Fibroblast of lung (primary cell): Measurements from ENCODE around the gene GALNT17. TPM values are rescaled to one million over a fixed set of nuclear protein-coding genes. Genes with fewer than 3 reads are reported as not detected.

Experiments
- DNase-seq, 2 donors: peaks; one replicate each; pipeline versions ENCODE4 v3.0.0 to v3.0.0-alpha.2; 2010; ENCODE audit warnings: low read depth in 2 of 2
- H2AFZ ChIP-seq: 2 replicates; pipeline ENCODE4 v1.5.1; 2012; ENCODE audit warnings: low read length, control low read depth, inconsistent platforms
- H3K27ac ChIP-seq: 2 replicates; pipeline ENCODE4 v1.5.1; 2011; ENCODE audit warnings: low read length, control low read depth; ENCODE audit not compliant: insufficient read depth
- H3K27me3 ChIP-seq: 2 replicates; pipeline ENCODE4 v1.5.1; 2011; ENCODE audit warnings: mild to moderate bottlenecking, low read length; ENCODE audit not compliant: control insufficient read depth, insufficient read depth
- H3K36me3 ChIP-seq: 2 replicates; pipeline ENCODE4 v1.5.1; 2011; ENCODE audit warnings: low read length; ENCODE audit not compliant: control insufficient read depth, insufficient read depth
- H3K4me1 ChIP-seq: 2 replicates; pipeline ENCODE4 v1.5.1; 2011; ENCODE audit warnings: low read length; ENCODE audit not compliant: control insufficient read depth, insufficient read depth; ENCODE audit errors: extremely low read depth
- H3K4me2 ChIP-seq: 2 replicates; pipeline ENCODE4 v1.5.1; 2011; ENCODE audit warnings: low read length, control low read depth; ENCODE audit not compliant: insufficient read depth; ENCODE audit errors: extremely low read depth
- H3K4me3 ChIP-seq, 4 experiments: fragments of 200-600 bp in 1 of 4; sonication (generic) in 1 of 4; replicated peaks in 1 of 4; 2 replicates each; pipeline ENCODE4 v1.5.1; 2011 to 2016; ENCODE audit warnings: low read length in 4 of 4, low read depth in 3 of 4, mild to moderate bottlenecking in 3 of 4, control low read depth in 2 of 4, inconsistent platforms in 1 of 4, mixed read lengths in 1 of 4; ENCODE audit not compliant: insufficient read depth in 1 of 4; ENCODE audit errors: control extremely low read depth in 1 of 4
- H3K79me2 ChIP-seq: 2 replicates; pipeline ENCODE4 v1.5.1; 2012; ENCODE audit warnings: mild to moderate bottlenecking, low read length, inconsistent platforms; ENCODE audit not compliant: control insufficient read depth, insufficient read depth
- H3K9ac ChIP-seq: 2 replicates; pipeline ENCODE4 v1.5.1; 2011; ENCODE audit warnings: mild to moderate bottlenecking, low read length, control low read depth; ENCODE audit not compliant: insufficient read depth
- H3K9me3 ChIP-seq: 2 replicates; pipeline ENCODE4 v1.5.1; 2012; ENCODE audit warnings: low read depth, low read length; ENCODE audit not compliant: control insufficient read depth, insufficient read depth
- H4K20me1 ChIP-seq: 2 replicates; pipeline ENCODE4 v1.5.1; 2011; ENCODE audit warnings: low read length; ENCODE audit not compliant: control insufficient read depth, insufficient read depth; ENCODE audit errors: extremely low read depth
- CTCF ChIP-seq, 2 donors: IDR thresholded peaks in 1 of 2; conservative IDR thresholded peaks in 1 of 2; 1 replicate in 1 of 2; 2 replicates in 1 of 2; pipeline ENCODE4 v1.5.1; 2011 to 2012; ENCODE audit warnings: low read length in 2 of 2, control low read depth in 1 of 2, inconsistent platforms in 1 of 2, low read depth in 1 of 2, mild to moderate bottlenecking in 1 of 2
- EZH2 ChIP-seq: IDR thresholded peaks from 2 replicates; pipeline ENCODE4 v1.5.1; 2012; ENCODE audit warnings: low read length, control low read depth, mild to moderate bottlenecking; ENCODE audit errors: missing control alignments
- polyA plus RNA-seq, 2 donors: library from polyadenylated mRNA; depleted of rRNA in 1 of 2; stranded (reverse) in 1 of 2; unstranded in 1 of 2; fragments of >200 nt; gene quantifications; 2 replicates each; pipeline ENCODE4 v1.2.1, GENCODE V29; 2011 to 2012; ENCODE audit warnings: missing spikeins in 1 of 2
- total RNA-seq: library from RNA; depleted of rRNA; stranded (reverse); fragments of >200 nt; gene quantifications from 2 replicates; pipeline ENCODE4 v1.2.1, GENCODE V29; 2014

GALNT17 gene
- total and polyA plus RNA-seq, 2 donors (not counting 1 experiment from before 2014, with no cell fraction given), result under 0.01 TPM; not detected in 1

DNA sequence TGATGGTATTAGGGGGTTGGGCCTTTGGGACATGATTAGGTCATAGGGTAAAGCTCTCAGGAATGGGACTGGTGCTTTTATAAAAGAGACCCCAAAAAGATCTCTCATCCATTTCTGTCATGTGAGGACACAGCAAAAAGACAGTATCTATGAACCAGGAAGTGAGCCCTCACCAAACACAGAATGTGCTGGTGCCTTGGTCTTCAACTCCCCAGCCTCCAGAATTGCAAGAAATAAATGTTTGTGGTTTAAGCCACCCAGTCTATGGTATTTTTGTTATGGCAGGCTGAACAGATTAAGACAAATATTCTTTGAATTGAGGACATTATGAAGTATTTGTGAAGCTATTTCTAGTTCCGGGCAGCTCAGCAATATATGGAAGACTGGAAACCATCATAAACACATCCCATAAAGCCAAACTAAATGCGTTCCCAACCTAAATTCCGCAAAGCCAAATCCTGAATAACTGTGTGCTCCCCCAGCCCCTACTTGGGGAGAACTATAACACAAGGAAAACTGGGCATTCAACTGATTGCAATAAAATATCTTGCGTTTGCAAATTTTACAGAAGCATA lies 153.7 kb downstream of the GALNT17 start:
- no peaks in the 10 kb centered on the region for H3K4me1 ChIP-seq
- no peak overlapping the region for H3K9ac ChIP-seq
- no peaks in the 10 kb centered on the region for H3K36me3 ChIP-seq
- H3K79me2 ChIP-seq, result no peaks in the 10 kb centered on the region
- no peak for TF ChIP-seq EZH2
- TF ChIP-seq CTCF (conservative IDR thresholded peaks at IDR 0.05 in 1 of 2, IDR thresholded peaks at IDR 0.05 in 1 of 2; ENCODE audit: low read depth in 1 of 2, low read length in 2 of 2), result no peak
- no peak overlapping the region for H3K4me2 ChIP-seq
- no peak overlapping the region for H3K27ac ChIP-seq
- H3K4me3 ChIP-seq, result no peak overlapping the region
- no peaks in the 10 kb centered on the region for H3K27me3 ChIP-seq
- H4K20me1 ChIP-seq, result no peaks in the 10 kb centered on the region
- DNase-seq, result peak in 1 of 2 donors; percentile 60
- H2AFZ ChIP-seq, result no peak overlapping the region
- H3K9me3 ChIP-seq, result no peaks in the 10 kb centered on the region

DNA sequence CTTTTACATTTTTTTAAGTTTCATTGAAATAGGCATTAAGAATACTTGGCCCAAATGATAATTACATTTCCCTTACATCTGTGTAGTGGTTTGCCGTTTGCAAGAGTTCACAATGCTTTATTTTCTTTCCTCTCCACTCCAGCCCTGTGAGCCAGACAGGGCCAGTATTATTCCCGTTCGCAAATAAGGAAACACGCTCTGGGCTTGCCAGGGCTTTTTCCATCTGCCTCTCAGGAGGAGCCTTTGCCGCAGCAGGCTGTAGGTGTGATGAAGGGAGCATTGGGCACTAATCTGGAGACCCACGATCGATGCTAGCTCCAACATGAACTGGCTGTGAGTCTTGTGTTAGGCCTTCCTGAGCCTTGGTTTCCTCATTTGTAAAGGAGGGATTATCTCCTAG lies 154.4 kb downstream of the GALNT17 start:
- Histone ChIP-seq H3K27me3 (no peaks in the 10 kb centered on the region), H2AFZ (no peak overlapping the region), H3K79me2 (no peaks in the 10 kb centered on the region), H3K9me3 (no peaks in the 10 kb centered on the region), H3K4me1 (no peaks in the 10 kb centered on the region), H3K9ac (no peak overlapping the region), H4K20me1 (no peaks in the 10 kb centered on the region), H3K4me2 (no peak overlapping the region), H3K27ac (no peak overlapping the region), H3K36me3 (no peaks in the 10 kb centered on the region), H3K4me3 (no peak overlapping the region)
- DNase-seq, result no peak
- TF ChIP-seq CTCF (conservative IDR thresholded peaks at IDR 0.05 in 1 of 2, IDR thresholded peaks at IDR 0.05 in 1 of 2; ENCODE audit: low read depth in 1 of 2, low read length in 2 of 2) (no peak), EZH2 (no peak)

- H3K9ac ChIP-seq, result no peak overlapping the region
- no peak overlapping the region for H3K4me3 ChIP-seq
- no peaks in the 10 kb centered on the region for H3K9me3 ChIP-seq
- H3K27ac ChIP-seq, result no peak overlapping the region
- H3K79me2 ChIP-seq, result no peaks in the 10 kb centered on the region
- H2AFZ ChIP-seq, result no peak overlapping the region
- H3K4me1 ChIP-seq, result no peaks in the 10 kb centered on the region
- TF ChIP-seq CTCF (conservative IDR thresholded peaks at IDR 0.05 in 1 of 2, IDR thresholded peaks at IDR 0.05 in 1 of 2; ENCODE audit: low read depth in 1 of 2, low read length in 2 of 2), result no peak
- TF ChIP-seq EZH2, result no peak
- DNase-seq, result no peak
- H4K20me1 ChIP-seq, result no peaks in the 10 kb centered on the region
- H3K4me2 ChIP-seq, result no peak overlapping the region
- no peaks in the 10 kb centered on the region for H3K27me3 ChIP-seq
- H3K36me3 ChIP-seq, result no peaks in the 10 kb centered on the region
Measured at GRCh38 chr7:71286924-71287323, 155.0 kb downstream of the GALNT17 start.
